DND-41 (cell line): Measurements from ENCODE around the gene DTNB.

Source experiments
- ATAC-seq: fragments of 200-7000 bp; cut with Tn5 transposase; 3 replicates; pipeline ENCODE4 v1.9.1; 2021; ENCODE audit warnings: low read depth; ENCODE audit not compliant: insufficient read depth
- DNase-seq: peaks from one replicate; pipeline ENCODE4 v3.0.0-alpha.2; 2020
- H2AFZ ChIP-seq: 2 replicates; pipeline ENCODE4 v1.6.0; 2012; ENCODE audit warnings: low read depth, low read length
- H3K27ac ChIP-seq: 2 replicates; pipeline ENCODE4 v1.5.1; 2012; ENCODE audit warnings: low read length, inconsistent platforms
- H3K27me3 ChIP-seq: fragments of 200-600 bp; sonication (generic); 2 replicates; pipeline ENCODE4 v1.6.0; 2012; ENCODE audit warnings: low read length, mild to moderate bottlenecking, inconsistent platforms; ENCODE audit not compliant: insufficient read depth, poor library complexity
- H3K36me3 ChIP-seq: 2 replicates; pipeline ENCODE4 v1.5.1; 2012; ENCODE audit warnings: low read length, inconsistent platforms; ENCODE audit not compliant: insufficient read depth
- H3K4me1 ChIP-seq: 2 replicates; pipeline ENCODE4 v1.5.1; 2012; ENCODE audit warnings: mild to moderate bottlenecking, low read length; ENCODE audit not compliant: insufficient read depth
- H3K4me2 ChIP-seq: 2 replicates; pipeline ENCODE4 v1.6.0; 2012; ENCODE audit warnings: mild to moderate bottlenecking, moderate library complexity, low read length, inconsistent platforms; ENCODE audit not compliant: insufficient read depth
- H3K4me3 ChIP-seq, 2 experiments: fragments of 200-600 bp in 1 of 2; shearing (Covaris generic) in 1 of 2; 2 replicates each; pipeline ENCODE4 v1.5.1; 2012 to 2016; ENCODE audit warnings: inconsistent platforms in 2 of 2, low read length in 2 of 2, mild to moderate bottlenecking in 2 of 2, low read depth in 1 of 2, moderate library complexity in 1 of 2
- H3K79me2 ChIP-seq: 2 replicates; pipeline ENCODE4 v1.6.0; 2012; ENCODE audit warnings: low read length, inconsistent platforms; ENCODE audit not compliant: insufficient read depth
- H3K9ac ChIP-seq: 2 replicates; pipeline ENCODE4 v1.6.0; 2012; ENCODE audit warnings: low read depth, mild to moderate bottlenecking, inconsistent platforms, low read length, moderate library complexity
- H3K9me3 ChIP-seq: 2 replicates; pipeline ENCODE4 v1.5.1; 2012; ENCODE audit warnings: low read length, moderate library complexity, mild to moderate bottlenecking, inconsistent platforms; ENCODE audit not compliant: insufficient read depth, severe bottlenecking
- H4K20me1 ChIP-seq: 2 replicates; pipeline ENCODE4 v1.6.0; 2012; ENCODE audit warnings: low read length; ENCODE audit not compliant: insufficient read depth
- EZH2 ChIP-seq: IDR thresholded peaks from 3 replicates; pipeline ENCODE4 v1.6.1; 2012; ENCODE audit warnings: borderline replicate concordance, low read depth, mild to moderate bottlenecking, moderate library complexity, low read length, inconsistent platforms; ENCODE audit not compliant: severe bottlenecking
- TF ChIP-seq, protein P1 (sequence below): IDR thresholded peaks from 2 replicates; pipeline ENCODE4 v1.5.1; 2012; ENCODE audit warnings: borderline replicate concordance, low read length, moderate library complexity, mild to moderate bottlenecking; ENCODE audit not compliant: poor library complexity, severe bottlenecking; ENCODE audit errors: extremely low read depth

DTNB gene

DNA sequence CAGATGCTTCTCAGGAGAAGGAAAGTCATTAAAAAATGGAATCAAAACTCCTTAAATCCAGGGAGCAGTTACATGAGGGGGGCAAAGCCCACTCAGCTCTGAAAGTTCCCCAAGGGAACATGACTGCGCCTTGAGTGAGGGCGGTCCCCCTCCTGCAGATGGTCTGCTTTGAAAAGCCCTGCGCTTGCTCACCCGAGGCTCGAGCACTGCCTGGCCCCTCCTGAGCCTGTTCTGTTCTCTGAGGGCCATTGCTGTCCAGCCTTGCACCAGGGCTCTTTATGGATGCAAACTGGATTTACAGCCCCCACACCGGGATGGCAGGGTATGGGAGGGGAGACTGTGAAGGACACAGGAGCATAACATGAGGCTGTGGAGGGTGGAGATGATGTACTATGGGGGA lies 293.8 kb downstream of the DTNB start:
- DNase-seq (no peak), ATAC-seq (no peak)
- no peak overlapping the region for H3K27ac ChIP-seq
- H4K20me1 ChIP-seq, result peaks cover 7% of the 10 kb centered on the region; the same call in 1 of the 2 replicates
- H3K9ac ChIP-seq, result no peak overlapping the region
- H2AFZ ChIP-seq, result no peak overlapping the region
- TF ChIP-seq, protein P1, sequence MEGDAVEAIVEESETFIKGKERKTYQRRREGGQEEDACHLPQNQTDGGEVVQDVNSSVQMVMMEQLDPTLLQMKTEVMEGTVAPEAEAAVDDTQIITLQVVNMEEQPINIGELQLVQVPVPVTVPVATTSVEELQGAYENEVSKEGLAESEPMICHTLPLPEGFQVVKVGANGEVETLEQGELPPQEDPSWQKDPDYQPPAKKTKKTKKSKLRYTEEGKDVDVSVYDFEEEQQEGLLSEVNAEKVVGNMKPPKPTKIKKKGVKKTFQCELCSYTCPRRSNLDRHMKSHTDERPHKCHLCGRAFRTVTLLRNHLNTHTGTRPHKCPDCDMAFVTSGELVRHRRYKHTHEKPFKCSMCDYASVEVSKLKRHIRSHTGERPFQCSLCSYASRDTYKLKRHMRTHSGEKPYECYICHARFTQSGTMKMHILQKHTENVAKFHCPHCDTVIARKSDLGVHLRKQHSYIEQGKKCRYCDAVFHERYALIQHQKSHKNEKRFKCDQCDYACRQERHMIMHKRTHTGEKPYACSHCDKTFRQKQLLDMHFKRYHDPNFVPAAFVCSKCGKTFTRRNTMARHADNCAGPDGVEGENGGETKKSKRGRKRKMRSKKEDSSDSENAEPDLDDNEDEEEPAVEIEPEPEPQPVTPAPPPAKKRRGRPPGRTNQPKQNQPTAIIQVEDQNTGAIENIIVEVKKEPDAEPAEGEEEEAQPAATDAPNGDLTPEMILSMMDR, result no peak
- TF ChIP-seq EZH2, result no peak
- H3K9me3 ChIP-seq, result no peaks in the 10 kb centered on the region
- H3K4me1 ChIP-seq, result peaks cover 20% of the 10 kb centered on the region
- no peaks in the 10 kb centered on the region for H3K79me2 ChIP-seq
- no peak overlapping the region for H3K4me2 ChIP-seq
- no peaks in the 10 kb centered on the region for H3K36me3 ChIP-seq
- no peak overlapping the region for H3K4me3 ChIP-seq
- no peaks in the 10 kb centered on the region for H3K27me3 ChIP-seq

GRCh38 chr2:25378731-25379490 lies 294.5 kb downstream of the DTNB start:
- Histone ChIP-seq H3K4me1 (peaks cover 20% of the 10 kb centered on the region), H3K9me3 (no peaks in the 10 kb centered on the region), H3K4me3 (no peak overlapping the region), H3K27ac (no peak overlapping the region), H3K36me3 (no peaks in the 10 kb centered on the region), H3K4me2 (no peak overlapping the region), H3K9ac (no peak overlapping the region), H2AFZ (no peak overlapping the region), H3K79me2 (no peaks in the 10 kb centered on the region), H3K27me3 (no peaks in the 10 kb centered on the region), H4K20me1 (peaks cover 7% of the 10 kb centered on the region; the same call in 1 of the 2 replicates)
- no peak for DNase-seq
- ATAC-seq, result no peak
- no peak for TF ChIP-seq EZH2
- TF ChIP-seq, protein P1, result no peak

GRCh38 chr2:25377822-25378421 lies 295.5 kb downstream of the DTNB start:
- no peak for ATAC-seq

More at GRCh38 chr2:25377822-25378421, 295.5 kb downstream of the DTNB start:
- Histone ChIP-seq H3K27ac (no peak overlapping the region), H3K4me3 (no peak overlapping the region), H3K4me2 (peak overlapping the region; percentile 67; the same call in 1 of the 2 replicates), H4K20me1 (peaks cover 7% of the 10 kb centered on the region; the same call in 1 of the 2 replicates), H3K27me3 (no peaks in the 10 kb centered on the region), H3K4me1 (peaks cover 20% of the 10 kb centered on the region), H3K79me2 (no peaks in the 10 kb centered on the region), H2AFZ (no peak overlapping the region), H3K36me3 (no peaks in the 10 kb centered on the region), H3K9ac (no peak overlapping the region), H3K9me3 (no peaks in the 10 kb centered on the region)
- no peak for DNase-seq
- TF ChIP-seq EZH2, result no peak
- TF ChIP-seq, protein P1, result no peak
